HG03139 (cell line): ENCODE results near the gene TLK2.
"Not testable (repeated sequence)": the region's sequence is repeated elsewhere in the genome, so short reads cannot be mapped to it uniquely, and the experiment has no call there.

ENCODE experiments used
- ATAC-seq: cut with Tn5 transposase; IDR thresholded peaks from one replicate; pipeline ENCODE4 v1.9.1; 2021; ENCODE audit not compliant: unreplicated experiment

The TLK2 gene

GRCh38 chr17:62557532-62557931 is 78.9 kb downstream of the TLK2 start:
- not testable (repeated sequence) for ATAC-seq

DNA sequence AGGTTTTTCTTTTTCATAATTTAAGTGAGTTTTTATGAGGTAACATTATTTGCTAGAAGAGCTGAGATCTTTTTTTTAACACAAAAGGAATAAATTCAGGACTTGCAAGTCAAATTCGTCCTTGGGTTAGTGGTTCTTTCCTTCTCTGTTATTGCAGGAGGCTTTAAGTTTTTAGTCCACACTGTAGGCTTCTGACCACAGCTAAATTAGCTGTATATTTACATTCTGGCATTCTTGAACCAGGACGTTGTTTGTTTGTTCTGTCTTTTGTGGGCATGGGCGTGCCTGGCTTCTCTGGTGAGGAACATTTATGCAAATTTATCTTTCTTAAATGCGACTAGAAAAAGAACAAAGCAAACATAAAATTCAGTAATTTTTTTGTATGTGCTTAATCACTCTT is 80.3 kb downstream of the TLK2 start:
- ATAC-seq = not testable (repeated sequence)

GRCh38 chr17:62560971-62561370 is 82.3 kb downstream of the TLK2 start:
- ATAC-seq = not testable (repeated sequence)

DNA sequence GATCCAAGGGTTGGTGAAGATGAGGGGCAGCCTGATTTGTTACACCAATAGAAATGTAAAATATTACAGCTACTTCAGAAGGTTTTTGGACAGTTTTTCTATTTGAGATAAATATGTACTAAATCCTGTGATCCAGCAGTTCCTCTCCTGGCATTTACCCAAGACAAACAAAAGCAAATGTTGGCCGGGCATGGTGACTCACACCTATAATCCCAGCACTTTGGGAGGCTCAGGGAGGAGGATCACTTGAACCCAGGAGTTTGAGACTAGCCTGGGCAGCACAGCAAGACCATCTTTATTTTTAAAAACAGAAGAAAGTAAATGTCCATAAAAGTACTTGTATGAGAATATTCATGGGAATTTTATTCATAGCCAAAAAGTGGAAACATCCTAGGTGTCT is 84.0 kb downstream of the TLK2 start:
- no peak for ATAC-seq

DNA sequence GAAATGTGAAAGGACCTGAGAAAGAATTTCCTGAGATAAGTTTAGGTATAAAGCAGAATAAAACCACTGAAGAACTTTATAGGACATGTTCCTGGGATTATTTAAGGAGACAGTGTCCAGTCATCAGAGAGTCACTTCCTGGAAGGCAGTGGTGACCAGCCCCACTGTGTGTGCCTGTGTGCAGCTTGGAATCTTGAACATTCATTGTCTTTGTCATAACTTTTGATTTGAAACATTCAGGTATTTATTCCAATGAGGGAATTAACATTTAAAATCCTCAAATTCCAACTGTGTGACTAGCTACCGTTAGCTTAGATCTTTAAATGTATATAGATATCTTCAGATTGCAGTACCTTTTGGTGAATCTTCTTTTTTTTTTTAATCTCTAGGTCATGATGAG is 87.2 kb downstream of the TLK2 start:
- no peak for ATAC-seq

GRCh38 chr17:62566996-62567578 is 88.5 kb downstream of the TLK2 start:
- ATAC-seq = no peak

GRCh38 chr17:62572488-62572887 is 93.9 kb downstream of the TLK2 start:
- no peak for ATAC-seq

DNA sequence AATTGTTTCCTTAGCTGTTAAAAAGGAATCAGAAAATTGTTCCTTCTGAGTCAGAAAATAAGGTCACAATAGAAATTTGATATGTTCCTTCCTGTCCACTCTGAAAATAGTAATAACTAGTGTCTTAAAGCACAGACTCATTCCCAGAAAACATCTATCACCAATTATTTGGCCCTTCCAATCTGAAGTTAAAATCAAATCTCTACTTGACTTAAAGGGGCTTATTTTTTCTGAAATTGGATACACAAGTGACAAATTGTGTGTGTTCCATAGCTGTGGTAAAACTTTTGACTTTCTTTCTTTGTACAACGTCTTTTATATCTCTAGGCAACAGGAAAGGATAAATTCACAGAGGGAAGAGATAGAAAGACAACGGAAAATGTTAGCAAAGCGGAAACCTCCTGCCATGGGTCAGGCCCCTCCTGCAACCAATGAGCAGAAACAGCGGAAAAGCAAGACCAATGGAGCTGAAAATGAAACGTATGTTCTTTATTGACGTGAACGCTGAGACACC is 94.3 kb downstream of the TLK2 start:
- ATAC-seq = no peak

- no peak for ATAC-seq
Measured at GRCh38 chr17:62573480-62574117, 95.0 kb downstream of the TLK2 start.

GRCh38 chr17:62576382-62576781 is 97.8 kb downstream of the TLK2 start:
- ATAC-seq = no peak

- no peak for ATAC-seq
Measured at GRCh38 chr17:62578757-62579487, 100.3 kb downstream of the TLK2 start.

DNA sequence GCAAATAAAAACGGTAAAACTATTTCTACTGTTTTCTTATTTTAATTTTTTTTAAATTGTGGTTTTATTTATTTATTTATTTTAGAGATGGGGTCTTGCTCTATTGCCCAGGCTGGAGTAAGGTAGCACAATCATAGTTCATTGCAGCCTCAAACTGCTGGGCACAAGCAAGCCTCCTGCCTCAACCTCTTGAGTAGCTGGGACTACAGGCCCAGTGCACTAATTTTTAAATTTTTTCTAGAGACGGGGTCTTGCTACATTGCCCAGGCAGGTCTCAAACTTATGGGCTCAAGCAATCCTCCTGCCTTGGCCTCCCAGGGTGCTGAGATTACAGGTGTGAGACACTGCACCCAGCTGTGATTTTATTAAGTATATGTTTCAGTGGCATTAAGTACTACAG is 102.3 kb downstream of the TLK2 start:
- ATAC-seq = no peak

GRCh38 chr17:62581764-62582163 is 103.1 kb downstream of the TLK2 start:
- ATAC-seq = no peak

DNA sequence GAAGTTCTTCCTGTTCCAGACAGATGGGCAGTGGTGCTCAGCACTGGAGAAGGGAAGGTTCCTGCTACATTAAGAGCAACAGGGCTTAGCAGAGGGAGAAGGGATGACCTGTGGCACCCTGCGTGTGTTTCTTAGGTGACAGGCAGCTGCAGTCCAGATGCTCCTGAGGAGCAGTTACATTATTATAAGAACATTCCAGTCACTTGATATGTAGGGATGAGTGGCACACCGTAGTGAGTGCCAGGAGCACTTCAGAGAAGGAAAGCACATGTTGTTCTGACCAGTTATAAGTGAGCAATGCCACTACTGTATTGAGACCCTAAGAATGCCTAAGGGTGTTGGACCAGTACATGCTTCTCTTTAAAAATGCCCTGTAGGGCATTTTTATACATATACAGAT is 108.9 kb downstream of the TLK2 start:
- ATAC-seq = no peak

DNA sequence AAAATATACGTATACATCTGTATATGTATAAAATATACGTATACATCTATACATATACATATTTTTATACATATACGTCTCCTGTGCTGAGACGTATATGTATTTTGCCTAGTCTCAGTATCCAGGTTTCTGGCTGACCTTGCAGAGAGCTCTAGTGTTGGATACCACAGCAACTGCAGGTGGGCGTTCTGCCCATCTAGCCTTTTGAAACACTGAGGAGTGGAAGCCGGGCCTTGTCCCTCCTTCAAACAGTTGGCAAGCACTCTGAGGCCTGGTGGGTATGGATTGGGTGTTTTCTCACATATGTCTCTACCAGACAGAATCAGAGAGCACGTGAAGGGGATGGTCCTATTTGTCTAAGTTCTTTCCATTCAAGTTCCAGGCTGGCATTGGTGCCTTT is 109.5 kb downstream of the TLK2 start:
- ATAC-seq = no peak

DNA sequence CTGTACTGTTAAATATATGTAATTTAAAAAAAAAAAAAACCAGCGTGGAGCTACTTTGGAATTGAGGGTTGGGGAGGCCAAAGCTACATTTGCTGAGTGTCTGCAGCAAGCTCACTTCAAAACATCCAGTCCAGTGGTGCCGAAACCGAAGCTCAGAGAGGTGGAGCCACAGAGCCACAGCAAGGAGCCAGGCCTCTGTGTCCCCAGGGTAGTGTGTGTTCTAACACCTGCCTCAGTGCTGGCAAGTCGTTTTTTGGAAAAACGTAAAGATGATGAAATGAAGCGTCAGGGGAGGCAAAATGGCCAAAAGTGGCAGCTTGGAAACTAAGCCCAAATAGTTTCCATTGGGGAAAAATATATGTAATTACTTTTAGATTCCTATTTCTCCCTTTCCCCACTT is 112.7 kb downstream of the TLK2 start:
- no peak for ATAC-seq

GRCh38 chr17:62591822-62592221 is 113.2 kb downstream of the TLK2 start:
- not testable (repeated sequence) for ATAC-seq

GRCh38 chr17:62592341-62593099 is 113.9 kb downstream of the TLK2 start:
- ATAC-seq = no peak

DNA sequence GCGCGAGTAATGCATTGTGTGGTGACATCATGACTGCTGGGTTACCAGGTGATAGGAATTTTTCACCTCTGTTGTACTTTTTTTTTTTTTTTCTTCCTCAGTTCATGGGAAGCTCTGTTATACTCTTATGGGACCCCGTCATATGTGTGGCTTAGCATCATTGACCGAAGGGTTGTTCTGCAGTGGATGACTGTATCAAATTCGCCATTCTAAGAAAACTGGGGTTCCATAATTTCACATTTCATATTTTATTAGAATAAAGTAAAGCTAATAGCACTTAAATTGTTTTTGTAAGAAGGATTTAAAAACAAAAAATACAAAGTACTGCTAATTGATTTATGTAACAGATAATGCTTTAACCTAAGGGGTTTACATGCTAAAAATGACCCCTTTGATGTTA is 116.9 kb downstream of the TLK2 start:
- ATAC-seq = no peak

DNA sequence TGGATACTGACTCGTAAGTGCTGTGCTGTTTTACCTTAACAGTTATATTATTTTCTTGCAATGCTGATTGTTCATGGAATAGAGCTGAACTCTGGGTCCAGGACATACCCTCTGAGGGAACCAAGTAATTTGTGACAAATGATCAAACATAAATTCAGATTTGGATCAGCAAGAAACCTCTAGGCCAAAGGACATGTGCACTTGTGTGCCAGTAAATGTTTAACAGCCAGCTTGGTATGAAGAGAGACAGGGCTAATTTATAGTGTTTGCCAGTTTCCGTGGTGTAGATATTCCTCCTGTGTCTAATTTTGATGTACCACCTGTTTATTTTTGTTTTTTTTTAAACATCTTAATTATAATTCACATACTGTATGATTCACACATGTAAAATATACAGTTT is 118.0 kb downstream of the TLK2 start:
- no peak for ATAC-seq

DNA sequence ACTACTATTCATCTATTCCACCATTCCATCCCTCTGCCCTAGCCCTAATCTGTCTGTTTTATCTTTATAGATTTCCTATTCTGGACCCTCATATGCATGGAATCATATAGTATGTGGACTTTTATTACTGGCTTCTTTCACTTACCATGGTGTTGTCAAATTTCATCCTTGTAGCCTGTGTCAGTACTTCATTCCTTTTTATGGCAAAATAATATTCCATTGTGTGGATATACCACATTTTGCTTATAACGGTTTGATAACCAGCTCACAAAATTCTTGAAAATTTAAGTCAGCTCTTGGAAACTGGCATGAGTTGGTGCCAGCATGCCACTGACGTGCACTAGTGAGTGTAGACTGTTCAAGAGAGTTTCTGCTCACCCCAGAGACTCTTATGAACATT is 118.5 kb downstream of the TLK2 start:
- no peak for ATAC-seq
